Measurements from ENCODE around the gene TMEM150C.
"Not testable (repeated sequence)": the region's sequence is repeated elsewhere in the genome, so short reads cannot be mapped to it uniquely, and the experiment has no call there.

TMEM150C gene

GRCh38 chr4:82584931-82585330, 23.1 kb upstream of the TMEM150C start:
- Mint-ChIP-seq H3K4me3 (no peak overlapping the region), H3K4me1 (no peaks in the 10 kb centered on the region), H3K36me3 (no peaks in the 10 kb centered on the region), H3K27ac (no peak overlapping the region), H3K9me3 (no peaks in the 10 kb centered on the region)
- ATAC-seq (no peak), DNase-seq (ENCODE audit: low spot score in 2 of 2) (no peak)

DNA sequence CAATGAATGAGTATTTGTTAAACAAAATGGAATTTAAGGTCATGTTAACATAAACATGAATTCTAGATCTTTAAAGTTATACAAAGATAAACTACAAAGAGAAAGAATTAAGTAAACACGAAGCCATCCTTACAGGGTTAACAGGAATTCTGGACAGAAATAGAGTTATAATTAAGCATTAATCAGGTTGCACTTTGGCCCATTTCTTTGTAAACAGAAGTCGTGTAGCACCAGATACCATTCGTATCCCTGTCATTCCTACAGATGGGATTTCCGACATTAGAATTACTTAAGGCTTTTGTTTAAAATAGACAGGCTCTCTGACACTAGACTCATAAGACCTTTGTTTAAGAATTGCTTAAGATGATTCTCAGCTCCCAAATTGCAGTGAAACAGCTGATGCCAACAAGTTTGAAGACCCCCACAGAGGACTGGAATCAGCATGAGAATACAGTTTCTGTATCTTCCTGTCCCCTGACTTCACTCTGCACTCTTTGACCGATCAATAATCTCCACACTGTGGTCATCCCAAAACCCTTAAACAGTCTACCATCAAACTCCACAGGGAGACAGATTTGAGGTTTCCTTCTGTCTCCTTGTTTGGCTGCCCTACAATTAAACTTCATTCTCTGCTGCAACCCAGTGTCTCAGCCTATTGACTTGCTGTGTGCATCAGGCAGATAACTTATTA, 22.3 kb upstream of the TMEM150C start:
- no peaks in the 10 kb centered on the region for H3K4me1 Mint-ChIP-seq
- ATAC-seq: no peak

GRCh38 chr4:82579932-82580331, 18.1 kb upstream of the TMEM150C start:
- DNase-seq (ENCODE audit: low spot score in 2 of 2) (no peak), ATAC-seq (no peak)
- Mint-ChIP-seq H3K36me3 (no peaks in the 10 kb centered on the region), H3K9me3 (no peaks in the 10 kb centered on the region), H3K4me1 (no peaks in the 10 kb centered on the region), H3K27ac (no peak overlapping the region), H3K4me3 (no peak overlapping the region)

More for the DNA sequence above, 22.3 kb upstream of the TMEM150C start:
- no peak for DNase-seq (ENCODE audit: low spot score in 2 of 2)
- Mint-ChIP-seq H3K4me3 (no peak overlapping the region), H3K27ac (no peak overlapping the region), H3K9me3 (no peaks in the 10 kb centered on the region), H3K36me3 (no peaks in the 10 kb centered on the region)

DNA sequence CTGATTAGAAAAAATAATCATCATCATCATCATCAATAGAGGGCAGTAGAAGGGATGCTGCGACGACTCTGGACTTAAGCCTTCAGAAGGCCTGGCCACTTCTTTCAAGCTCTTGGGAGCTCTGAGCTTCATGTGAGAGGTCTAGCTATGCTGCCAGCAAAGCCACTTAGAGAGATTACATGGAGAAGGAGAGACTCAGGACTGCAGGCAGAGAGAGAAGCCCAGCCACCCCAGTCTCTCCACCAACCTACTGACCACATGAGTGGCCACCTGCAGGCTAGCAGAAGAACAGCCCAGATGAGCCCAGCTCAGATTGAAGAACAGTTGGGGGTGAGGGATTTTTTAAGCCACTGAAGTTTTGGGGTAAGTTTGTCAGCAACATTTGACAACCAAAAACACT, 17.1 kb upstream of the TMEM150C start:
- ATAC-seq: no peak
- no peaks in the 10 kb centered on the region for H3K36me3 Mint-ChIP-seq
- H3K9me3 Mint-ChIP-seq: no peaks in the 10 kb centered on the region
- DNase-seq (ENCODE audit: low spot score in 2 of 2): no peak
- no peak overlapping the region for H3K27ac Mint-ChIP-seq
- H3K4me1 Mint-ChIP-seq: no peaks in the 10 kb centered on the region
- H3K4me3 Mint-ChIP-seq: no peak overlapping the region

- H3K27ac Mint-ChIP-seq: no peak overlapping the region
- ATAC-seq (no peak), DNase-seq (ENCODE audit: low spot score in 2 of 2) (no peak)
- no peaks in the 10 kb centered on the region for H3K4me1 Mint-ChIP-seq
- no peaks in the 10 kb centered on the region for H3K36me3 Mint-ChIP-seq
- no peaks in the 10 kb centered on the region for H3K9me3 Mint-ChIP-seq
- H3K4me3 Mint-ChIP-seq: no peak overlapping the region
These were observed 15.7 kb upstream of the TMEM150C start for GRCh38 chr4:82577451-82577850.

DNA sequence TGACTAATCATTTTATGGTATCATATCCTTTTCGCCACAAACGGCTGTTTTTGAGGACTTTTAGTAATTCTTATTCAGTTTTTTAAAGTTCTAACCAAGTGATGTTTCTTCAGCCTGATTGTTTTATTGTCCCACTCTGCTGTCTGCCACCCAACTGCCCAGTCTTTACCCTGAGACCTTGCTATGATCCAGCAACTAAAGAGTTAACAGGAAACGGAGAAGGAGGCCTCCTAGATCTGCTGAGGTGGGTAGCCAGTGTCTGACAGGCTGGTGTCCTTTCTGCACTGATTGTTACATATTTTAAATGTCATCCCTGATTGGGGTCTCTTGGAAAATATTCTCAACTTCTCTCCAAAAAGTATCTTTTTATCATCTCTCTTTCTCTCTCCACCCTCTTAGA, 7.9 kb upstream of the TMEM150C start:
- Mint-ChIP-seq H3K4me3 (no peak overlapping the region), H3K27ac (no peak overlapping the region), H3K36me3 (no peaks in the 10 kb centered on the region)

DNA sequence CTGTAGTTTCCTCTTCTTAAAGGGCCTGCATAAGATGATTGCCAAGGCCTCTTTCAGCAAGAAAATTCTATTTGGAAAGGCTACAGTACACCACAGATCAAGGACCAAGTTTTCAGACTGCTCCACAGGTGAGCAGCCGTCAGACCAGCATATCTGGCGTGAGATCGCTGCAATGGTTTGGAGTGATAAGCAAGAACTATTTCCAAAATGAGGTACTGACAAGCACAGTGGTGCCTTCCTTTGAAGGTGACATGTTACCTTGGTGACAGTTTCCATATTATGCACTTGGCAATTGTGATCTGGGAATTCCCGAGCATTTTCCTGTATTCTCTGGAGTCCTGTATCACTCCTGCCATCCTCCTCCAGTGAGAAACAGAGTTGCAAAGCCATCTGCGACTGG, 7.3 kb upstream of the TMEM150C start:
- Mint-ChIP-seq H3K4me1 (no peaks in the 10 kb centered on the region), H3K36me3 (no peaks in the 10 kb centered on the region), H3K4me3 (no peak overlapping the region), H3K27ac (no peak overlapping the region), H3K9me3 (no peaks in the 10 kb centered on the region)
- DNase-seq (ENCODE audit: low spot score in 2 of 2) (no peak), ATAC-seq (no peak)

More for the DNA sequence above, 7.9 kb upstream of the TMEM150C start:
- ATAC-seq (no peak), DNase-seq (ENCODE audit: low spot score in 2 of 2) (no peak)
- Mint-ChIP-seq H3K4me1 (no peaks in the 10 kb centered on the region), H3K9me3 (no peaks in the 10 kb centered on the region)

GRCh38 chr4:82567444-82567843, 5.7 kb upstream of the TMEM150C start:
- Mint-ChIP-seq H3K4me3 (no peak overlapping the region), H3K4me1 (peaks cover 2% of the 10 kb centered on the region), H3K27ac (no peak overlapping the region), H3K9me3 (no peaks in the 10 kb centered on the region), H3K36me3 (no peaks in the 10 kb centered on the region)
- no peak for ATAC-seq
- DNase-seq (ENCODE audit: low spot score in 2 of 2): no peak

DNA sequence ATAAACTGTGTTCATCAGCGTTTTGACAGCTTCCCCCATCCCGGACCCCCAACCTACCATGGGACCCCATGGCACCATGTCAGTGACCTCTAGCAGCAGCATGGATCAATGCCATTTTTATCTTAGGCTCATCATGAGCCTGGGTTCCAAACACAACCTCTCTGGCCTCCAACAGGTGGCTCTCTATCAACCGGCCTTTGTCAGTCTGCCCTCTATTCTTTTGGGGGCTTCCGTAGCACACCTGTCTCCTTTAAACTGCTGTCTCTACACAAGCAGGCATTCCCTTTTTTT, 721 bp upstream of the TMEM150C start:
- H3K36me3 Mint-ChIP-seq: no peaks in the 10 kb centered on the region
- peak overlapping the region; percentile 65 for H3K4me3 Mint-ChIP-seq
- H3K9me3 Mint-ChIP-seq: no peaks in the 10 kb centered on the region
- peaks cover 14% of the 10 kb centered on the region for H3K4me1 Mint-ChIP-seq
- no peak overlapping the region for H3K27ac Mint-ChIP-seq
- DNase-seq (ENCODE audit: low spot score in 2 of 2) (no peak), ATAC-seq (no peak)

DNA sequence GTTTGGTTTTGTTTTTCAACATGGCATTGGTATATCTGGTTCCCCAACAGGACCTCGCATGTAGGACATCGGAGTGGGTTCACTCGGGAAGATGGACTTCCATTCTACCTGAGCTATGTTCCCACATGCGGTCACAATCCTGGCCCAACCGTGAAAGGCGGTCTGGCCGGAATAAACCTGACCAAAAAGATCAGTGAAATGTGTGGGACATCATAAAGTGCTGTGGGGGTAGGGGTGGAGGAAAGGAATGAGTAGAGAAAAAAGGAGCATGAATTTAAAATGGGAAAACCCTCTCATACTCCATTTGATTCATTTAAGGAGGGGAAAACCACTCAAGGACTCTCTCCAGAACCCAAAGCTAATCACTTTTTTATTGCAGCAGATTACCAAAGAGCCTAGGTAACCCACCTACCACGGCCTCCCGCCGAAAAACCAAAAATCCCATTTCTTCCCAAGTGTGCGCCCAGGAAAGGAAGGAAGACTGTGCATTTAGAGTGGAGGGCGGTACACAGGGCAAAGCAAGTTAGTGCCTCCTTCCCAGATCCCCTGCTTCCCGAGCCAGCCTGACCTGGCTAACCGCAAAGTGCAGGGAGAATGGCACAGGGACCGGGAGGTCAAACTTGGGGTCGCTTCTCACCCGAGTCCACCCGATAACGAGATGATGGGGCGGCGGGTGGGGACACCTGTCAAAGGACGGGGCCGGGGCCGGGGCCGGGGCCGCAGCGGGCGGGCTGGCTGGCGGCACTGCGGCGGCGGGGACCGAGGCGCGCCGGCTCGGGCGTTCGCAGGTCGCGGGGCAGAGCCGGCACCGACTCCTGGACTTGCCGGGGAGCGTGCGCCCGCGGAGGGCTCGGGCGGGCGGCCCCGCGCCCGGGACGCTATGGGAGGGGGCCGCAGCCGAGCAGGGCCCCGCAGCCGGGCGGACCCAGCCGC, 669 bp downstream of the TMEM150C start:
- no peak overlapping the region for H3K27ac Mint-ChIP-seq

DNA sequence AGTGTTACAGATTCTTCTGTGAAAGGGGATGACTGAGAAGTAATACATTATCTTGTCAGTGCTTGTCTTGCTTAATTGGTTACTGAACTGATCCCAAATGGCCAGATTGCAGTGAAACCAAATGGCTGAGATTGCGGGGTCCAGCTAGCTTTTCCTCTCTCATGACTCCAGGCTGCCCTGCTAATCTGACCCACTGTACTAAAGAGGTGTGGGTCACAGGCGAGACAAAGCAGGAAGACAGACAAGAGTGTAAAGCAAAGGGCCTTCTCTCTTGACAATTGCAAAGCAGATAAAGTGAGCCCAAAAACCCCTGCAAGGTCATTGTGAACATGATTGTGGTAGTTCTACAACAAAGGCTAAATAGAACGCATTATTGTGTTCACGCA, 2.1 kb downstream of the TMEM150C start:
- no peak for ATAC-seq
- Mint-ChIP-seq H3K4me1 (peaks cover 14% of the 10 kb centered on the region), H3K27ac (no peak overlapping the region), H3K4me3 (no peak overlapping the region), H3K9me3 (no peaks in the 10 kb centered on the region), H3K36me3 (no peaks in the 10 kb centered on the region)
- DNase-seq (ENCODE audit: low spot score in 2 of 2): no peak

More for the DNA sequence above, 669 bp downstream of the TMEM150C start:
- peaks cover 14% of the 10 kb centered on the region for H3K4me1 Mint-ChIP-seq
- DNase-seq (ENCODE audit: low spot score in 2 of 2) (no peak), ATAC-seq (peak; percentile 24)
- H3K9me3 Mint-ChIP-seq: no peaks in the 10 kb centered on the region
- H3K4me3 Mint-ChIP-seq: peak overlapping the region; percentile 61
- H3K36me3 Mint-ChIP-seq: no peaks in the 10 kb centered on the region

DNA sequence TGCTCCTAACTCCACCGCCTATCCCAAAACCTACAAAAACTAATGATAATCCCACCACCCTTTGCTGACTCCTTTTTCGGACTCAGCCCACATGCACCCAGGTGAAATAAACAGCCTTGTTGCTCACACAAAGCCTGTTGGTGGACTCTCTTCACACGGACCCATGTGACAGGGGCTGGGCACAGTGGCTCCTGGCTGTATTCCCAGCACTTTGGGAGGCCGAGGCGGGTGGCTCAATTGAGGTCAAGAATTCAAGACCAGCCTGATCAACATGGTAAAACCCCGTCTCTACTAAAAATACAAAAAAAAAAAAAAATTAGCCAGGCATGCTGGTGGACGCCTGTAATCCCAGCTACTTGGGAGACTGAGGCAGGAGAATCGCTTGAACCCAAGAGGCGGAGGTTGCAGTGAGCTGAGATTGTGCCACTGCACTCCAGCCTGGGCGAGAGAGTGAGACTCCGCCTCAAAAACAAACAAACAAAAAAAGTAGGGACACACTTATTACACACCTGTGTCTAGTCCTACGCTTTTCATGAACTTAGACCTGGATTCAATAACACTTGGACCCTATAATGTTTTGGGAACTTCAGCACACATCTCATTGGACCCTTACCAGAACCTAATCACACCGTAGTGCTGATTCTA, 2.6 kb downstream of the TMEM150C start:
- not testable (repeated sequence) for H3K27ac Mint-ChIP-seq; ATAC-seq; H3K9me3 Mint-ChIP-seq; DNase-seq (ENCODE audit: low spot score in 2 of 2); H3K4me3 Mint-ChIP-seq; H3K36me3 Mint-ChIP-seq
- peaks cover 14% of the 10 kb centered on the region for H3K4me1 Mint-ChIP-seq

GRCh38 chr4:82555276-82555675, 6.5 kb downstream of the TMEM150C start:
- H3K4me3 Mint-ChIP-seq: no peak overlapping the region
- ATAC-seq (no peak), DNase-seq (ENCODE audit: low spot score in 2 of 2) (no peak)
- no peaks in the 10 kb centered on the region for H3K4me1 Mint-ChIP-seq
- H3K27ac Mint-ChIP-seq: no peak overlapping the region
- H3K36me3 Mint-ChIP-seq: no peaks in the 10 kb centered on the region
- H3K9me3 Mint-ChIP-seq: no peaks in the 10 kb centered on the region

DNA sequence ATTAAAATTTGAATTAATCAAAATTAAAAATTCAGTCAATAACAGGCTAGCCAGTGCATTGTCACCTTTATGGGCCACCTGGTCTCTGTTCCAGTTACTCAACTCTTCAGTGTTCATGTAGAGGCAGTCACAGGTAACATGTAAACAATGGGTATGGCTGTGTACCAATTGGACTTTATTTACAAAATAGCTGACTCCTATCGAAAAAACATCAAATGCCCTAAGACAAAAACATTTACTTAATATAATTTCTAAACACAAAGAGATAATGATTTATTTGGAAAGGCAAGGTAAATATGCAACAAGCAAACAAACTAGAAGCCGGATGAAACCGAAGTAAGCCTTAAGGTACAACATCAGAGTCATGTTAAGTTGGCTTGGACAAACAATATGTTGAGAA, 8.8 kb downstream of the TMEM150C start:
- Mint-ChIP-seq H3K4me1 (no peaks in the 10 kb centered on the region), H3K27ac (no peak overlapping the region), H3K4me3 (no peak overlapping the region), H3K36me3 (no peaks in the 10 kb centered on the region), H3K9me3 (peaks cover 2% of the 10 kb centered on the region)
- DNase-seq (ENCODE audit: low spot score in 2 of 2) (no peak), ATAC-seq (no peak)

DNA sequence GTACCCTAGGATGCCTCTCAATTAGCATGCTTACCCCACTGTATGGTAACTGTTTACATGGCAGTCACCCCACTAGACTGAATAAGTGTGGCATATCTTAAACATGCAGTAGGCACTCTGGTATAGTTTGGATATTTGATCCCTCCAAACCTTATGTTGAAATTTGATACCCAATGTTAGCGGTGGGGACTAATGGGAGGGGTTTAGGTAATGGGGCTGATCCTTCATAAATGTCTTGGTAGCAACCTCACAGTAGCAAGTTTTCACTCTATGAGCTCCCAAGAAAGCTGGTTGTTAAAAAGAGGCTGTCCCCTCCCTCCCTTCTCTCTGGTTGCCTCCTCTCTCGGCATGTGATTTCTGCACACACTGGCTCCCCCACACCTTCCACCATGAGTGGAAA, 10.1 kb downstream of the TMEM150C start:
- no peak for DNase-seq (ENCODE audit: low spot score in 2 of 2)
- Mint-ChIP-seq H3K9me3 (peaks cover 2% of the 10 kb centered on the region), H3K36me3 (no peaks in the 10 kb centered on the region), H3K4me3 (no peak overlapping the region), H3K27ac (no peak overlapping the region), H3K4me1 (no peaks in the 10 kb centered on the region)
- ATAC-seq: no peak

- not testable (repeated sequence) for ATAC-seq; H3K27ac Mint-ChIP-seq; DNase-seq (ENCODE audit: low spot score in 2 of 2); H3K4me1 Mint-ChIP-seq; H3K9me3 Mint-ChIP-seq; H3K4me3 Mint-ChIP-seq; H3K36me3 Mint-ChIP-seq
These were observed 13.9 kb downstream of the TMEM150C start for GRCh38 chr4:82547850-82548249.
